ENCODE measurements around the gene CCDC91. TPM values are rescaled to one million over a fixed set of nuclear protein-coding genes. Genes with fewer than 3 reads are reported as not detected.

CCDC91 gene
- polyA plus RNA-seq, 1 donor from 2014 or later = 11.6 TPM

DNA sequence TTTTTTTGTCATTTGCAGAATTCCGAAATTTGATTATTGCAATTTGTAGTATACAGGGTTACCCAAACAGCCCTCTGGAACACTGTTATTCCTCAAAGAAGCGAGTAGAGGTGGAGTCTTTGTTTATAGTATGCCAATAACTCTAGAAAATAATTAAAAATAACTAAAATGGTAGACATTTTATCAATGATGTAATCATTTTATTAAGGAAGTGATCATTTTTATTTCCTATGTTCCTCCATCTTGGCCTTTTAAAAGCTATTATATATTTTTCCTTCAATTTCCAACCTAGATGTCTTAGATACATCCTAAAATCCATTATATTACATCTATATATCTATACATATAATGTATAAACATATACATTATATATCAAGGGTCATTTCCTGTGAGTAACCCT is 106.0 kb downstream of the CCDC91 start:
- no peaks in the 10 kb centered on the region for H3K27me3 ChIP-seq (ENCODE audit: insufficient read depth, low read depth, low read length)
- no peaks in the 10 kb centered on the region for H4K20me1 ChIP-seq (ENCODE audit: insufficient read depth)
- H3F3A ChIP-seq (ENCODE audit: insufficient read depth, low read length, poor library complexity, severe bottlenecking) = no peaks in the 10 kb centered on the region
- H3K9me2 ChIP-seq (ENCODE audit: insufficient read depth, low read length) = no peaks in the 10 kb centered on the region
- H3K4me3 ChIP-seq (ENCODE audit: low read length) = no peak overlapping the region
- no peak overlapping the region for H3K27ac ChIP-seq (ENCODE audit: low read length)
- TF ChIP-seq RAD21 (conservative IDR thresholded peaks at IDR 0.05) (no peak), EP300 (conservative IDR thresholded peaks at IDR 0.05; ENCODE audit: poor library complexity, severe bottlenecking) (no peak), POLR2AphosphoS5 (IDR thresholded peaks at IDR 0.05) (no peak), SMC3 (conservative IDR thresholded peaks at IDR 0.05; ENCODE audit: poor library complexity) (no peak), MXI1 (conservative IDR thresholded peaks at IDR 0.05; ENCODE audit: poor library complexity, severe bottlenecking) (no peak), EZH2 (IDR thresholded peaks at IDR 0.05; ENCODE audit: borderline replicate concordance, insufficient read depth, low read length, poor library complexity, severe bottlenecking) (no peak), TAF1 (IDR thresholded peaks at IDR 0.05; ENCODE audit: low read depth) (no peak)
- TF ChIP-seq, protein P1, sequence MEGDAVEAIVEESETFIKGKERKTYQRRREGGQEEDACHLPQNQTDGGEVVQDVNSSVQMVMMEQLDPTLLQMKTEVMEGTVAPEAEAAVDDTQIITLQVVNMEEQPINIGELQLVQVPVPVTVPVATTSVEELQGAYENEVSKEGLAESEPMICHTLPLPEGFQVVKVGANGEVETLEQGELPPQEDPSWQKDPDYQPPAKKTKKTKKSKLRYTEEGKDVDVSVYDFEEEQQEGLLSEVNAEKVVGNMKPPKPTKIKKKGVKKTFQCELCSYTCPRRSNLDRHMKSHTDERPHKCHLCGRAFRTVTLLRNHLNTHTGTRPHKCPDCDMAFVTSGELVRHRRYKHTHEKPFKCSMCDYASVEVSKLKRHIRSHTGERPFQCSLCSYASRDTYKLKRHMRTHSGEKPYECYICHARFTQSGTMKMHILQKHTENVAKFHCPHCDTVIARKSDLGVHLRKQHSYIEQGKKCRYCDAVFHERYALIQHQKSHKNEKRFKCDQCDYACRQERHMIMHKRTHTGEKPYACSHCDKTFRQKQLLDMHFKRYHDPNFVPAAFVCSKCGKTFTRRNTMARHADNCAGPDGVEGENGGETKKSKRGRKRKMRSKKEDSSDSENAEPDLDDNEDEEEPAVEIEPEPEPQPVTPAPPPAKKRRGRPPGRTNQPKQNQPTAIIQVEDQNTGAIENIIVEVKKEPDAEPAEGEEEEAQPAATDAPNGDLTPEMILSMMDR (IDR thresholded peaks at IDR 0.05; ENCODE audit: poor library complexity, severe bottlenecking) = no peak
- TF ChIP-seq, protein P2, sequence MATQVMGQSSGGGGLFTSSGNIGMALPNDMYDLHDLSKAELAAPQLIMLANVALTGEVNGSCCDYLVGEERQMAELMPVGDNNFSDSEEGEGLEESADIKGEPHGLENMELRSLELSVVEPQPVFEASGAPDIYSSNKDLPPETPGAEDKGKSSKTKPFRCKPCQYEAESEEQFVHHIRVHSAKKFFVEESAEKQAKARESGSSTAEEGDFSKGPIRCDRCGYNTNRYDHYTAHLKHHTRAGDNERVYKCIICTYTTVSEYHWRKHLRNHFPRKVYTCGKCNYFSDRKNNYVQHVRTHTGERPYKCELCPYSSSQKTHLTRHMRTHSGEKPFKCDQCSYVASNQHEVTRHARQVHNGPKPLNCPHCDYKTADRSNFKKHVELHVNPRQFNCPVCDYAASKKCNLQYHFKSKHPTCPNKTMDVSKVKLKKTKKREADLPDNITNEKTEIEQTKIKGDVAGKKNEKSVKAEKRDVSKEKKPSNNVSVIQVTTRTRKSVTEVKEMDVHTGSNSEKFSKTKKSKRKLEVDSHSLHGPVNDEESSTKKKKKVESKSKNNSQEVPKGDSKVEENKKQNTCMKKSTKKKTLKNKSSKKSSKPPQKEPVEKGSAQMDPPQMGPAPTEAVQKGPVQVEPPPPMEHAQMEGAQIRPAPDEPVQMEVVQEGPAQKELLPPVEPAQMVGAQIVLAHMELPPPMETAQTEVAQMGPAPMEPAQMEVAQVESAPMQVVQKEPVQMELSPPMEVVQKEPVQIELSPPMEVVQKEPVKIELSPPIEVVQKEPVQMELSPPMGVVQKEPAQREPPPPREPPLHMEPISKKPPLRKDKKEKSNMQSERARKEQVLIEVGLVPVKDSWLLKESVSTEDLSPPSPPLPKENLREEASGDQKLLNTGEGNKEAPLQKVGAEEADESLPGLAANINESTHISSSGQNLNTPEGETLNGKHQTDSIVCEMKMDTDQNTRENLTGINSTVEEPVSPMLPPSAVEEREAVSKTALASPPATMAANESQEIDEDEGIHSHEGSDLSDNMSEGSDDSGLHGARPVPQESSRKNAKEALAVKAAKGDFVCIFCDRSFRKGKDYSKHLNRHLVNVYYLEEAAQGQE (IDR thresholded peaks at IDR 0.05; ENCODE audit: borderline replicate concordance) = no peak
- no peaks in the 10 kb centered on the region for H3K9me3 ChIP-seq (ENCODE audit: low read length)
- no peak overlapping the region for H2AFZ ChIP-seq (ENCODE audit: low read depth, low read length)
- H3K4me2 ChIP-seq (ENCODE audit: low read length) = no peak overlapping the region
- H3K9ac ChIP-seq (ENCODE audit: low read length) = no peak overlapping the region
- no peaks in the 10 kb centered on the region for H3K79me2 ChIP-seq (replicated peaks; ENCODE audit: insufficient read depth, low read length)
- no peaks in the 10 kb centered on the region for H3K36me3 ChIP-seq (ENCODE audit: insufficient read depth, low read length)

DNA sequence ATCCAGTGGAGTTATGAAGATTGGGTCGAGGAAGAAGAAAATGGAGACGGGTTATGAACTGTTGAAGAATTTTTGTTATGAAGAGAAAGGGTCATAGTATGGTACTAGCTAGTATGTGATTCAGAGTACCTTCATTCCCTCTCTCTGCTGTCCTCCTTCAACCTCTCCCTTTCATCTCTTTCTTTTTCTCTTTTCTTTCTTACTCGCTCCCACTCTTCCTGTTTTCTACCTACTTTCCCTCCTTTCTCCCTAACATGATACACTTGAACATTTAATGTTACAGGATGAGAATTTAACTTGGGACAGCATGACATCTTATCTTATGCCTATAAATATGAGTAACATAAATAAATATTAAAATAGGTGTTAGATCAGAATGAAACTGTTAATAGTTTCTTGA is 112.9 kb downstream of the CCDC91 start:
- no peak overlapping the region for H2AFZ ChIP-seq (ENCODE audit: low read depth, low read length)
- no peaks in the 10 kb centered on the region for H3K27me3 ChIP-seq (ENCODE audit: insufficient read depth, low read depth, low read length)
- no peaks in the 10 kb centered on the region for H3K79me2 ChIP-seq (replicated peaks; ENCODE audit: insufficient read depth, low read length)
- H3K9me2 ChIP-seq (ENCODE audit: insufficient read depth, low read length) = no peaks in the 10 kb centered on the region
- H3K36me3 ChIP-seq (ENCODE audit: insufficient read depth, low read length) = no peaks in the 10 kb centered on the region
- no peaks in the 10 kb centered on the region for H3F3A ChIP-seq (ENCODE audit: insufficient read depth, low read length, poor library complexity, severe bottlenecking)
- no peak overlapping the region for H3K4me3 ChIP-seq (ENCODE audit: low read length)
- no peaks in the 10 kb centered on the region for H3K9me3 ChIP-seq (ENCODE audit: low read length)
- H3K4me2 ChIP-seq (ENCODE audit: low read length) = no peak overlapping the region
- H3K9ac ChIP-seq (ENCODE audit: low read length) = no peak overlapping the region
- no peaks in the 10 kb centered on the region for H4K20me1 ChIP-seq (ENCODE audit: insufficient read depth)
- TF ChIP-seq SMC3 (conservative IDR thresholded peaks at IDR 0.05; ENCODE audit: poor library complexity) (no peak), MXI1 (conservative IDR thresholded peaks at IDR 0.05; ENCODE audit: poor library complexity, severe bottlenecking) (no peak), RAD21 (conservative IDR thresholded peaks at IDR 0.05) (no peak), EP300 (conservative IDR thresholded peaks at IDR 0.05; ENCODE audit: poor library complexity, severe bottlenecking) (no peak), TAF1 (IDR thresholded peaks at IDR 0.05; ENCODE audit: low read depth) (no peak), POLR2AphosphoS5 (IDR thresholded peaks at IDR 0.05) (no peak), EZH2 (IDR thresholded peaks at IDR 0.05; ENCODE audit: borderline replicate concordance, insufficient read depth, low read length, poor library complexity, severe bottlenecking) (no peak)
- TF ChIP-seq, protein P1 (IDR thresholded peaks at IDR 0.05; ENCODE audit: poor library complexity, severe bottlenecking) = no peak
- TF ChIP-seq, protein P2 (IDR thresholded peaks at IDR 0.05; ENCODE audit: borderline replicate concordance) = no peak
- H3K27ac ChIP-seq (ENCODE audit: low read length) = no peak overlapping the region

All from neural cell (in vitro differentiated cells).